Duodenal mucosa (tissue), 2 donors: ENCODE results near the gene LRRC71.

Source experiments
- H3K27ac ChIP-seq: one replicate; pipeline ENCODE4 v1.7.0; 2013; ENCODE audit warnings: low read depth, low read length
- H3K27me3 ChIP-seq, 2 donors: one replicate each; pipeline ENCODE4 v1.7.0; 2013; ENCODE audit warnings: low read length in 2 of 2, control low read depth in 1 of 2; ENCODE audit not compliant: insufficient read depth in 2 of 2, control insufficient read depth in 1 of 2
- H3K36me3 ChIP-seq, 2 donors: one replicate each; pipeline ENCODE4 v1.7.0; 2013; ENCODE audit warnings: low read length in 2 of 2, control low read depth in 1 of 2; ENCODE audit not compliant: insufficient read depth in 2 of 2, control insufficient read depth in 1 of 2
- H3K4me1 ChIP-seq, 2 donors: one replicate each; pipeline ENCODE4 v1.7.0; 2013; ENCODE audit warnings: low read length in 2 of 2, control low read depth in 1 of 2; ENCODE audit not compliant: insufficient read depth in 2 of 2, control insufficient read depth in 1 of 2
- H3K4me3 ChIP-seq, 2 donors: one replicate each; pipeline ENCODE4 v1.7.0; 2013; ENCODE audit warnings: low read length in 2 of 2, low read depth in 1 of 2
- H3K9ac ChIP-seq, 2 donors: one replicate each; pipeline ENCODE4 v1.7.0; 2013; ENCODE audit warnings: low read length in 2 of 2, low read depth in 1 of 2
- H3K9me3 ChIP-seq, 2 donors: one replicate each; pipeline ENCODE4 v1.7.0; 2013; ENCODE audit warnings: low read length in 2 of 2, control low read depth in 1 of 2; ENCODE audit not compliant: control insufficient read depth in 1 of 2

LRRC71 gene

DNA sequence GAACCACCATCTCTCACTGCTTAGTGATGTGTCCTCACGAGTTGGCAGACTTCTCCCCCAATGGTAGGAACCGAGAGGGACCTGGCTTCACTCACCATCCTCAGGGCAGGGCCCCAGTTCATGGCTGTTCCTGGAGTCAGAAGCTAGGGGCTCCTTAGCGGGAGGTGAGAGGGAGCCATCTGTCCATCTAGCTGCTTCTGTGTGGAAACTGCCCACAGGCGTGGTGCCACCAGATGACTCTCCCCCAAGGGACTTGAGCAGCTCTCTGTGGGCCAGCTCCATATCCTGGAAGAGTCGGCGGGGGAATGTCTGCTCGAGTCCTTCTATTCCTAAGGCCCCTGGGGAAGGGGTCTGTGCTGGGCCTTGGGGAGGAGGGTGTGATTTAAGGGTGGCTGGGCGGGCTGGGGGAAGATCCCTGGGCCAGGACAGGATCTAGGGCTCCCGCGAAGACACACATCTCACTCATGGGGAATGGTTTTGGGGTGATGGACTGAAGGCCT, 16.3 kb downstream of the LRRC71 start:
- Histone ChIP-seq H3K4me1 (peaks cover 3% of the 10 kb centered on the region in 2 donors), H3K36me3 (peaks cover 15 to 63% of the 10 kb centered on the region in 2 donors)

DNA sequence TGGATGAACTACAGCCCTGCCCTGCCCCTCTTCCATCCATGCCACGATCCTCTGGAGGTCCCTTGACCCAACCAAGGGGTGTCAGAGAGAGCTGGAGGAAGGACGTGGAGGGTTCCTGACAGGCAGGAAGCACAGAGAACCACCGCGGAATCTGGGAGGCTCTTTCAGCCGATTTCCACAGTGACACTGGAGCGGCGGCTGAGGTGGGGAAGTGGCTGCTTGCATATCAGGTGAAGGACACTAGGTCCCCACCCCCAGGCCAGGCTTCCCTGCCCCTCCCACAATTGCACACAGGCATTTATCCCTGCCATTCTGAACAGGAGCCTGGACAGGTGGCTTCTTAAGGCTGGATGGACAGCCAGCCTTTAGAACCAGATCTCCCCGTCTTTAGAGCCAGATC, 17.5 kb downstream of the LRRC71 start:
- Histone ChIP-seq H3K9ac (no peak overlapping the region), H3K27ac (no peak overlapping the region), H3K4me3 (no peak overlapping the region), H3K36me3 (peaks cover 24 to 74% of the 10 kb centered on the region in 2 donors), H3K4me1 (no peaks in the 10 kb centered on the region), H3K27me3 (no peaks in the 10 kb centered on the region), H3K9me3 (no peaks in the 10 kb centered on the region)

More for the DNA sequence above, 16.3 kb downstream of the LRRC71 start:
- Histone ChIP-seq H3K9ac (no peak overlapping the region), H3K4me3 (no peak overlapping the region), H3K9me3 (no peaks in the 10 kb centered on the region), H3K27ac (no peak overlapping the region), H3K27me3 (no peaks in the 10 kb centered on the region)

DNA sequence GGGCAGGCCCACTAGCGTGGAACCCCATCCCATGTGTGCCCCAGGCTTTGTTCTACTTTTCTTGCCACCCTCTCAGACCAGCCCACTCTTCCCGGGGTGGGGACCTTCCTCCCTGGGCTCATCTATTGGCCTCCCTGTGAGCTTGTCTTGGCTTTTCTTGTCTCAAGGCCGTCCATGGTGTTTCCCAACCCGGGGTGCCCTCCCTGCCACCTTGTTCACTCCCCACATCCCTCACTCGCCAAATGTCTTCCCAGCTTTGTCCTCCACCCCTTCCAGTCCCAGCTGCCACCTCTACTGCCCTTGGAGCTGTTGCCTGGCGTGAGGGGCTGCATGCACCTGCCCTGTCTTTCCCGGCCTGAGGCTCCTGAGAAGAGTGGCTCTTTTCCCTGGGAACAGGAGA, 18.4 kb downstream of the LRRC71 start:
- no peaks in the 10 kb centered on the region for H3K9me3 ChIP-seq
- H3K9ac ChIP-seq = no peak overlapping the region
- H3K27ac ChIP-seq = no peak overlapping the region
- H3K4me3 ChIP-seq = no peak overlapping the region
- H3K36me3 ChIP-seq = peaks cover 29 to 80% of the 10 kb centered on the region in 2 donors
- no peaks in the 10 kb centered on the region for H3K27me3 ChIP-seq
- H3K4me1 ChIP-seq = no peaks in the 10 kb centered on the region

DNA sequence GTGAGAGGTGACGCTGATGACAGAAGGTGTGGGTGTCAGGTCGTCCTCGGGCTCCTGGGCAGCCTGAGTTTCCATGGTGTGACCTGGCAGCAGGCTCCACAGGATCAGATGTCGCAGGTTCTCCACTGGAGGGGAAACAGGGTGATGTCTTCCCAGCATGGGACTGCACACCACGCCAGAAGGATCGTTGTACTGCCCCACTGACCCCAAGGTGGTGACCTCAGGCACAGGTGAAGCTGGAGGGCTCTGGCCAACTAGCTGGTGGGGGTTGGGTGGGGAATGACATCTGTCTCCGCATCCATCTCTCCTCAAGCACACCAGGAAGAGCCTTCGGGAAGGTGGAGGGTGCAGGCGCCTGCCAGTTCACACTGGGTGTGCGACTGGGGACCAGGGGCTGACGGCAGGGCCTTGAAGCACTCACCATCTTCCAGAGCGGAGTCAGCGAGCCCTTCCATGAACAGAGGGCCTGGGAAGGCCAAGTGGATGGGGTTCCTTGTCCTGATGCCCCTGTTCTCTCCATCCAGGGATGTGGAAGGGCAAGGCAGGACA, 19.4 kb downstream of the LRRC71 start:
- no peak overlapping the region for H3K9ac ChIP-seq
- no peaks in the 10 kb centered on the region for H3K27me3 ChIP-seq
- H3K4me3 ChIP-seq = no peak overlapping the region
- no peak overlapping the region for H3K27ac ChIP-seq
- H3K9me3 ChIP-seq = no peaks in the 10 kb centered on the region
- no peaks in the 10 kb centered on the region for H3K4me1 ChIP-seq
- peaks cover 40 to 91% of the 10 kb centered on the region in 2 donors for H3K36me3 ChIP-seq

DNA sequence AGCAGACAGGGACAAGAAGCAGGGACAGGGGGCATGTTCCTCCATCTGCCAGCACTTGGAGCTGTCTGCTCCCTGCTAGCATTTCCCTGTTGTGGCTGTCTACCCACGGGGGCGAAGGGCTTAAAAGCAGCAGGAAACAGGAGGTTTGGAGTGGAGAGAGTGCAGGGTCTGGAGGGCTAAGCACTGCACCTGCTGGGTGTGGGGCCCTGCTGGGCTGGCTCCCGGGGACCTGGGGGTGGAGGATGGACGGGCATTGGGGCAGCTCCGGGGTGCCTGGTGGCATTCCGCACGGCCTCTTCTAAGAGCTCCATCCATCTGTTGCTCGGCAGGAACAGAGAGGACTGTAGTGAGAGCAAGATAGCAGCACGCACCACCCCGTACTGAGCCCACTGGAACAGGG, 21.2 kb downstream of the LRRC71 start:
- Histone ChIP-seq H3K4me1 (no peaks in the 10 kb centered on the region), H3K9me3 (no peaks in the 10 kb centered on the region), H3K27me3 (no peaks in the 10 kb centered on the region), H3K27ac (no peak overlapping the region), H3K9ac (no peak overlapping the region), H3K36me3 (peaks cover 52 to 95% of the 10 kb centered on the region in 2 donors), H3K4me3 (no peak overlapping the region)

DNA sequence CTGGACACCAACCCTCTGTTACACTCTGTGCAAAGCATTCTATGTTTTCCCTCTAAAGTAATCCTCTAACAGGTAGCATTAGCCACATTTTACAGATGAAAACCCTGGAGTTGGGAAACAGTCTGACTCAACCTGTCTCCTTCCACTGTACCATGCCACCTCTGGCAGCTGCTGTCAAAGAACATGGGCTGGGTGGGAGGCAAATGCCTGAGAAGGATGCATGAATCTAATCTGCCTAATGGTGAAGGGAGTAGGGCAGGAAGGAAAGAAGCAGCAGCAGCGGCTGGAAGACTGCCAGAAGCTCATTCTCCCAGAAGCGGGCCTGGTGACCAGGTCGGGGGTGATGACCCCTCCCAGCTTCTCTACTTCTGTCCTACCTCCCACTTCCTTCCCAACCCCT, 21.7 kb downstream of the LRRC71 start:
- H3K9me3 ChIP-seq = no peaks in the 10 kb centered on the region
- H3K27me3 ChIP-seq = no peaks in the 10 kb centered on the region
- no peak overlapping the region for H3K9ac ChIP-seq
- no peak overlapping the region for H3K27ac ChIP-seq
- no peak overlapping the region for H3K4me3 ChIP-seq
- no peaks in the 10 kb centered on the region for H3K4me1 ChIP-seq
- H3K36me3 ChIP-seq = peaks cover 56 to 95% of the 10 kb centered on the region in 2 donors

DNA sequence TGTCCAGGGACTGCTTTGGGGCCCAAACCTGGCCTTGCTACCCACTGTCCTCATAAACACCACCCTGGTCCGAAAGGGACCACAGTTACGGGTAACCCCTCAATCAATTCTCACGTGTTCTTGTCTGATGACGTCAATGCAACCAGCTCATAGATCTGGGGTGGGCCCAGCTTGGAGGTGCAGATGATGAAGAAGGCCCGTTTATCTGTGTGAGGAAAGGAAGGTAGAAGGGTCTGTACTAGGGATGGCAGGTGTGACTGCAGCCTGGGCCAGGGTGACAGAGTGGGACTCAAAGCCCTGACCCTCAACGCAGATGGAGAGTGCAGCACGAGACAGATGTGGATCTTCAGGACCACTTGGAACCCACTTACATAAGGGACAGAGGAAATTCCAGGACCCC, 22.1 kb downstream of the LRRC71 start:
- Histone ChIP-seq H3K27ac (no peak overlapping the region), H3K27me3 (no peaks in the 10 kb centered on the region), H3K9me3 (no peaks in the 10 kb centered on the region), H3K9ac (no peak overlapping the region), H3K4me1 (no peaks in the 10 kb centered on the region), H3K4me3 (no peak overlapping the region), H3K36me3 (peaks cover 59 to 95% of the 10 kb centered on the region in 2 donors)

DNA sequence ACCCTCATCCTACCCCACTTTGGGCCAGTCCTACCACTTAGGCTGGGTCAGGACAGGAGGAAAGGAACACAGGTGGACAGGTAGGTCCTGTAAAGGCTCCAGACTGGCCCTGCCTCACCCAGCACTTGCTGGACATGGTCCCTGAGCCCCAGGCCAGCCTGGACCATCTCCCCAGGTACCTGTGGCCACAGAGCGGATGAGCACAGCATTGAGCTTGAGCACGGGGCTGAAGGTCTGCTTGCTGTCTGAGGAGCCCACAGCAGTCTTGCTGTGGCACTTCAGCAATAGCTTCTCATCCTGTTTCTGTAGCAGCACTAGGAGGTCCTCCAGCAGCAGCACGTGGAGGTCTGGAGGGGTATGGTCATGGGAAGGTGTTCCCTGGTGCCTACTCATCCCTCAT, 23.3 kb downstream of the LRRC71 start:
- Histone ChIP-seq H3K9me3 (no peaks in the 10 kb centered on the region), H3K9ac (no peak overlapping the region), H3K4me1 (no peaks in the 10 kb centered on the region), H3K27me3 (no peaks in the 10 kb centered on the region), H3K27ac (no peak overlapping the region), H3K36me3 (peaks cover 61 to 95% of the 10 kb centered on the region in 2 donors), H3K4me3 (no peak overlapping the region)

DNA sequence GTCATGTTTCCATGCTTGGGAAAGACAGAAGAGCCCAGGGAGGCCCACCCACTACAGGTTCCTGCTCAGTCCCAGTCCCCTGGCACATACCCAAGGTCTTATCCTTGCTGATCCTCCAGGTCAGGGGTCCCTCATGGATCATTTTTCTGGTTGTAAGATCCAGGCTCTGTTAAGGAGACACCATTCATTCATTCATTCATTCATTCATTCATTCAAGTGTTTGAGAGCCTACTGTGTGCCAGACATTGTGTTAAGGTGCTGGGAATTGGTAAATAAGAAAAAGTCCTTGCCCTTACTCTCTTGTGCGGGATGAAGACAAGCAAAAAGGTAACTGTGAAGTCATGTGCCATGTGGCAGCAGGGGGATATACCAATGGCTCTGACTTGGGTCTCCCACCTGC, 23.8 kb downstream of the LRRC71 start:
- Histone ChIP-seq H3K27ac (no peak overlapping the region), H3K36me3 (peaks cover 64 to 95% of the 10 kb centered on the region in 2 donors), H3K4me1 (no peaks in the 10 kb centered on the region), H3K4me3 (no peak overlapping the region), H3K27me3 (no peaks in the 10 kb centered on the region), H3K9ac (no peak overlapping the region), H3K9me3 (no peaks in the 10 kb centered on the region)

DNA sequence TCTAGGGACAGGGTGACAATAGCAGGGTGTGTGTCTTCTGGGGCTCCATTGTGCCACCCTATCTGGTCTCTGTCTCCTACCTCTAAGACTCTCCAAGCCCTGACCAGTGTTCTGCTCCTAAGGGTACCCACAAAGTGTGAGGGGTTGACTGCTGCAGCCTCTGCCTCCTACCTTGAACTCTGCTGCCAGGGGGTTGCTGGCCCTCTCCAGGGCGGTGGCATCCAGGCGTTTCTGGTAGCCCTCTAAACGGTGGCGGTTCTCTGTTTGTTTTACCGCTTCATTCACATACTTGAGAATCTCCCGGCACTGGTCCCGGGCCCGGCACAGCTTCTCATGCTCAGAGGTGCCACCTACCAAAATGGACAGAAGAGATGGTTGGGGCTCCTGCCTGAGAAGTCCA, 24.4 kb downstream of the LRRC71 start:
- H3K36me3 ChIP-seq = peaks cover 64 to 95% of the 10 kb centered on the region in 2 donors
- no peaks in the 10 kb centered on the region for H3K9me3 ChIP-seq
- no peak overlapping the region for H3K27ac ChIP-seq
- no peaks in the 10 kb centered on the region for H3K4me1 ChIP-seq
- H3K4me3 ChIP-seq = no peak overlapping the region
- H3K27me3 ChIP-seq = no peaks in the 10 kb centered on the region
- no peak overlapping the region for H3K9ac ChIP-seq
